ENCODE measurements around the gene DHRS2. TPM values are rescaled to one million over a fixed set of nuclear protein-coding genes. Genes with fewer than 3 reads are reported as not detected.

Gene DHRS2
- total RNA-seq, 2 experiments from 2014 or later = not detected

DNA sequence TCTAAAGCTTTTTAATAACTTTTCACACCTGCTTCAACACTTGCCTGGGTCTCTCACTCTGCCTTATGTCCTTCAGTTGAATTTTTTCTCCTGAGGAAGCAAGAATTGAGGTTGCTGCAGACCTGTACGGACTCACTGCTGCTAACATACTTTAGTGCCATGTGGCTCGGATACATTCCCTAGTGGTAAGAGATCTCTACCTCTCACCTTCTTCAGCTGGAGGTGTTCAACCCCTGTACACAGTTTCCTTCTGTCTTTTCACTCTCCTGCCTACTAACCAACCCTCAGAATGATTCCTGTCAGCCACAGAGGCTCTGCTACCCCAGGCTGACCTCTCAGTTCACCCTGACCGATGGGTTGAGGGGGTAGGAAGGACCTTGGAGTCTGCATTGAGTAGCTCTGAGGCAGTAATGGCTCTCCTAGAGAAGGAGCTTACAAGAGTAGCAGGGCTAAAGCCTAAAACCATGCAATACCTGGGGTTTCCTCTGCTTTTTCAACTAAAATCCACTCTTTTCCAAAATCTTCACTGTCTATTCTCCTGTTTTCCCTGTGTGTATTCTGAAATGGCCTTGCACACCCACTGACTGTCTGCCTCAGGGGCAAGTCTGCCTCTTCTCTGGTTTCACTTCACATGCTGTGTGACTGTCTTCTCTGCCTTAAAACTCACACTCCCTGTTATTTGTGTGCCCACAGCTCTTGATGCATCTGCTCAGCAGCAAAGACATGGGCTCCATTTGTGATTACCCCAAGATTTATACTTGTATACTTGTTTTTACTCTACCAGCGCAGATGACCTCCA, 14.0 kb upstream of the DHRS2 start:
- intact Hi-C loops (cut with micrococcal nuclease; ENCODE audit: unreplicated experiment) = no loop called here
- TF ChIP-seq, protein P1, sequence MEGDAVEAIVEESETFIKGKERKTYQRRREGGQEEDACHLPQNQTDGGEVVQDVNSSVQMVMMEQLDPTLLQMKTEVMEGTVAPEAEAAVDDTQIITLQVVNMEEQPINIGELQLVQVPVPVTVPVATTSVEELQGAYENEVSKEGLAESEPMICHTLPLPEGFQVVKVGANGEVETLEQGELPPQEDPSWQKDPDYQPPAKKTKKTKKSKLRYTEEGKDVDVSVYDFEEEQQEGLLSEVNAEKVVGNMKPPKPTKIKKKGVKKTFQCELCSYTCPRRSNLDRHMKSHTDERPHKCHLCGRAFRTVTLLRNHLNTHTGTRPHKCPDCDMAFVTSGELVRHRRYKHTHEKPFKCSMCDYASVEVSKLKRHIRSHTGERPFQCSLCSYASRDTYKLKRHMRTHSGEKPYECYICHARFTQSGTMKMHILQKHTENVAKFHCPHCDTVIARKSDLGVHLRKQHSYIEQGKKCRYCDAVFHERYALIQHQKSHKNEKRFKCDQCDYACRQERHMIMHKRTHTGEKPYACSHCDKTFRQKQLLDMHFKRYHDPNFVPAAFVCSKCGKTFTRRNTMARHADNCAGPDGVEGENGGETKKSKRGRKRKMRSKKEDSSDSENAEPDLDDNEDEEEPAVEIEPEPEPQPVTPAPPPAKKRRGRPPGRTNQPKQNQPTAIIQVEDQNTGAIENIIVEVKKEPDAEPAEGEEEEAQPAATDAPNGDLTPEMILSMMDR (conservative IDR thresholded peaks at IDR 0.05; ENCODE audit: low read length) = no peak
- no peak for TF ChIP-seq EZH2phosphoT487 (IDR thresholded peaks at IDR 0.05; ENCODE audit: borderline replicate concordance, low read depth, low read length)
- no peaks in the 10 kb centered on the region for H3K9me2 ChIP-seq (ENCODE audit: insufficient read depth, low read length)
- CTCF ChIA-PET (ENCODE audit: unreplicated experiment) = interaction anchor here (0.5 kb wide), 1 partner anchor 10 kb away, joined by 3 read pairs; no protein-coding TSS in a partner anchor
- H3K36me3 ChIP-seq (ENCODE audit: insufficient read depth, low read length) = no peaks in the 10 kb centered on the region
- H3K4me2 ChIP-seq (ENCODE audit: low read length) = no peak overlapping the region
- H3K9me3 ChIP-seq (ENCODE audit: low read length) = peaks cover 23% of the 10 kb centered on the region
- H3K27ac ChIP-seq (ENCODE audit: low read depth, low read length, poor library complexity, severe bottlenecking) = no peak overlapping the region
- POLR2A ChIA-PET = interaction anchor here (1.5 kb wide), 1 partner anchor 11 kb away, joined by 6 read pairs; no protein-coding TSS in a partner anchor
- no peaks in the 10 kb centered on the region for H4K20me1 ChIP-seq (ENCODE audit: insufficient read depth, low read length)
- H3K79me2 ChIP-seq (ENCODE audit: insufficient read depth, low read depth, low read length) = no peaks in the 10 kb centered on the region
- no peaks in the 10 kb centered on the region for H3K4me1 ChIP-seq (ENCODE audit: insufficient read depth, low read length, poor library complexity, severe bottlenecking)
- H3K4me3 ChIP-seq (ENCODE audit: low read depth, low read length, poor library complexity, severe bottlenecking) = no peak overlapping the region
- BruUV-seq (replicated peaks) = no TSS peak
- no peak overlapping the region for H2AFZ ChIP-seq (ENCODE audit: low read length)
- no peak for DNase-seq (ENCODE audit: low spot score)

DNA sequence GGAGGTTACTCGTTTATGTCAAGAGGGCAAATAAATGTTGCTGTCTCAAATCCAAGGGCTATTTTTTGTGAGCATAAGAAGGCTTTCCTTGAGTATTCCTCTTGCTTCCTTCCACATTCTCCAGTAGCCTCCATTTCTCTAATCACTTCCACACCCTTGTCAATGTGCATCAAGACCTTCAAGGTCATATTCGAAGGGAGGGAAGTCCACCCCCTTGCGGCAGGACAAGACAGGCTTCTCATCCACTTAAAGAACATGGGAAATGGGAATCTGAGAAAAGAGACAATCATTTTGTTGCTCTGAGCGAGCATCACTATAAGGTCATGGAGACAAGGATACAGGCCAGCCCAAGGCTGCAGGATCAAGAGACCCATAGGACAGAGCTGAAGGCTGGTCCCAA, 13.2 kb upstream of the DHRS2 start:
- TF ChIP-seq, protein P1 (conservative IDR thresholded peaks at IDR 0.05; ENCODE audit: low read length) = no peak
- no peak for TF ChIP-seq EZH2phosphoT487 (IDR thresholded peaks at IDR 0.05; ENCODE audit: borderline replicate concordance, low read depth, low read length)
- no peak overlapping the region for H3K4me3 ChIP-seq (ENCODE audit: low read depth, low read length, poor library complexity, severe bottlenecking)
- no peak overlapping the region for H3K4me2 ChIP-seq (ENCODE audit: low read length)
- no peak overlapping the region for H3K27ac ChIP-seq (ENCODE audit: low read depth, low read length, poor library complexity, severe bottlenecking)
- no peak for DNase-seq (ENCODE audit: low spot score)
- H2AFZ ChIP-seq (ENCODE audit: low read length) = no peak overlapping the region
- H3K9me3 ChIP-seq (ENCODE audit: low read length) = peaks cover 23% of the 10 kb centered on the region
- H3K36me3 ChIP-seq (ENCODE audit: insufficient read depth, low read length) = no peaks in the 10 kb centered on the region
- H3K4me1 ChIP-seq (ENCODE audit: insufficient read depth, low read length, poor library complexity, severe bottlenecking) = no peaks in the 10 kb centered on the region
- intact Hi-C loops (cut with micrococcal nuclease; ENCODE audit: unreplicated experiment) = no loop called here
- no peaks in the 10 kb centered on the region for H3K79me2 ChIP-seq (ENCODE audit: insufficient read depth, low read depth, low read length)
- no peaks in the 10 kb centered on the region for H4K20me1 ChIP-seq (ENCODE audit: insufficient read depth, low read length)
- POLR2A ChIA-PET = no interaction called here
- BruUV-seq (replicated peaks) = no TSS peak
- no peaks in the 10 kb centered on the region for H3K9me2 ChIP-seq (ENCODE audit: insufficient read depth, low read length)
- CTCF ChIA-PET (ENCODE audit: unreplicated experiment) = interaction anchor here (0.5 kb wide), 1 partner anchor 11 kb away, joined by 3 read pairs; no protein-coding TSS in a partner anchor

DNA sequence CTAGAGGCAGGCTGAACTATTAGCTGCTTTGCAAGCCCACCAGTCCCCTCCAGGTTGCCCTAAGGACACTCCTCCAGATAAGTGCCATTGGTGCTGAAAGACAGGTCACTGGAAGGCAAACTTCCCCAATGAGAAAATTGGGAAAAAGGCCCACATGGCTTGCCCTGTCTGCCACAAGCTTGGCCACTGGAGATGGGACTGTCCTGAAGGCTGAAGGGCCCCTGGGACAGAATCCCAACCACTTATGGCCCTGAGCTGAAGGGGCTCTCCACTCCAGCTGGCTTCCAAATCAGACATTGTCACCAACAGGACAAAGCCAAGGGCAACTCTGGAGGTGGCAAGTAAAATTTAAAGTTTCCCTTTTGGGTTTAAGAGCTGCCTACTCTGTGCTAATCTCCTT, 12.2 kb upstream of the DHRS2 start:
- Histone ChIP-seq H4K20me1 (ENCODE audit: insufficient read depth, low read length) (no peaks in the 10 kb centered on the region), H3K9me2 (ENCODE audit: insufficient read depth, low read length) (no peaks in the 10 kb centered on the region), H3K4me2 (ENCODE audit: low read length) (no peak overlapping the region), H2AFZ (ENCODE audit: low read length) (no peak overlapping the region), H3K36me3 (ENCODE audit: insufficient read depth, low read length) (no peaks in the 10 kb centered on the region), H3K4me1 (ENCODE audit: insufficient read depth, low read length, poor library complexity, severe bottlenecking) (no peaks in the 10 kb centered on the region), H3K9me3 (ENCODE audit: low read length) (peaks cover 23% of the 10 kb centered on the region), H3K79me2 (ENCODE audit: insufficient read depth, low read depth, low read length) (no peaks in the 10 kb centered on the region), H3K4me3 (ENCODE audit: low read depth, low read length, poor library complexity, severe bottlenecking) (no peak overlapping the region), H3K27ac (ENCODE audit: low read depth, low read length, poor library complexity, severe bottlenecking) (no peak overlapping the region)
- no peak for DNase-seq (ENCODE audit: low spot score)
- intact Hi-C loops (cut with micrococcal nuclease; ENCODE audit: unreplicated experiment) = no loop called here
- ChIA-PET CTCF (ENCODE audit: unreplicated experiment) (no interaction called here), POLR2A (interaction anchor here (0.6 kb wide), 1 partner anchor 339 kb away, joined by 4 read pairs; no protein-coding TSS in a partner anchor)
- no peak for TF ChIP-seq EZH2phosphoT487 (IDR thresholded peaks at IDR 0.05; ENCODE audit: borderline replicate concordance, low read depth, low read length)
- TF ChIP-seq, protein P1 (conservative IDR thresholded peaks at IDR 0.05; ENCODE audit: low read length) = no peak
- BruUV-seq (replicated peaks) = no TSS peak

All from OCI-LY7 (cell line).